Suppressor macrophage treated with lipopolysaccharide for 1 hour (primary cell): ENCODE measurements around the gene PCDHA13.
"Not testable (repeated sequence)": the region's sequence is repeated elsewhere in the genome, so short reads cannot be mapped to it uniquely, and the experiment has no call there.

Experiments used
- DNase-seq, 3 donors: peaks; one replicate each; pipeline ENCODE4 v3.0.0-alpha.2; 2020 to 2022

Gene PCDHA13

DNA sequence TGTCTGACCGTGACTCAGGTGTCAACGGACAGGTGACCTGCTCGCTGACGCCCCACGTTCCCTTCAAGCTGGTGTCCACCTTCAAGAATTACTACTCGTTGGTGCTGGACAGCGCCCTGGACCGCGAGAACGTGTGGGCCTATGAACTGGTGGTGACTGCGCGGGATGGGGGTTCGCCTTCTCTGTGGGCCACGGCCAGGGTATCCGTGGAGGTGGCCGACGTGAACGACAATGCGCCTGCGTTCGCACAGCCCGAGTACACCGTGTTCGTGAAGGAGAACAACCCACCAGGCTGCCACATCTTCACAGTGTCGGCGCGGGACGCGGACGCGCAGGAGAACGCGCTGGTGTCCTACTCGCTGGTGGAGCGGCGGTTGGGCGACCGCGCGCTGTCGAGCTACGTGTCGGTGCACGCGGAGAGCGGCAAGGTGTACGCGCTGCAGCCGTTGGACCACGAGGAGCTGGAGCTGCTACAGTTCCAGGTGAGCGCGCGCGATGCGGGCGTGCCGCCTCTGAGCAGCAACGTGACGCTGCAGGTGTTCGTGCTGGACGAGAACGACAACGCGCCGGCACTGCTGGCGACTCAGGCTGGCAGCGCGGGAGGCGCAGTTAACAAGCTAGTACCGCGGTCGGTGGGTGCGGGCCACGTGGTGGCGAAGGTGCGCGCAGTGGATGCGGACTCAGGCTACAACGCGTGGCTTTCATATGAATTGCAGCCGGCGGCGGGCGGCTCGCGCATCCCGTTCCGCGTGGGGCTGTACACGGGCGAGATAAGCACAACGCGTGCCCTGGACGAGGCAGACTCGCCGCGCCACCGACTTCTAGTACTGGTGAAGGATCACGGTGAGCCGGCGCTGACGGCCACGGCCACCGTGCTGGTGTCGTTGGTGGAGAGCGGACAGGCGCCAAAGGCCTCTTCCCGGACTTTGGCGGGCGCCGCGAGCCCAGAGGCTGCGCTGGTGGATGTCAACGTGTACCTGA is 11.4 kb upstream of the PCDHA13 start:
- DNase-seq = no peak

GRCh38 chr5:140875085-140876065 is 6.5 kb upstream of the PCDHA13 start, which contains the start of gene PCDHA12:
Gene PCDHA12, plus strand, starts transcription at chr5:140875308. Its CDS starts 165 bp downstream, at chr5:140875473.
- no peak for DNase-seq

DNA sequence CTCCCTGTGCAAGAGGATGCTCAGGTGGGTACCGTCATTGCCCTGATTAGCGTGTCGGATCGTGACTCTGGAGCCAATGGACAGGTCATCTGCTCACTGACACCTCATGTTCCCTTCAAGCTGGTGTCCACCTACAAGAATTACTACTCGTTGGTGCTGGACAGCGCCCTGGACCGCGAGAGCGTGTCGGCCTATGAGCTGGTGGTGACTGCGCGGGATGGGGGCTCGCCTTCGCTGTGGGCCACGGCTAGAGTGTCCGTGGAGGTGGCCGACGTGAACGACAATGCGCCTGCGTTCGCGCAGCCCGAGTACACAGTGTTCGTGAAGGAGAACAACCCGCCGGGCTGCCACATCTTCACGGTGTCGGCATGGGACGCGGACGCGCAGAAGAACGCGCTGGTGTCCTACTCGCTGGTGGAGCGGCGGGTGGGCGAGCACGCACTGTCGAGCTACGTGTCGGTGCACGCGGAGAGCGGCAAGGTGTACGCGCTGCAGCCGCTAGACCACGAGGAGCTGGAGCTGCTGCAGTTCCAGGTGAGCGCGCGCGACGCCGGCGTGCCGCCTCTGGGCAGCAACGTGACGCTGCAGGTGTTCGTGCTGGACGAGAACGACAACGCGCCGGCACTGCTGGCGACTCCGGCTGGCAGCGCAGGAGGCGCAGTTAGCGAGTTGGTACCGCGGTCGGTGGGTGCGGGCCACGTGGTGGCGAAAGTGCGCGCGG is 5.2 kb upstream of the PCDHA13 start:
- not testable (repeated sequence) for DNase-seq

GRCh38 chr5:140877262-140877581 is 4.7 kb upstream of the PCDHA13 start:
- no peak for DNase-seq

DNA sequence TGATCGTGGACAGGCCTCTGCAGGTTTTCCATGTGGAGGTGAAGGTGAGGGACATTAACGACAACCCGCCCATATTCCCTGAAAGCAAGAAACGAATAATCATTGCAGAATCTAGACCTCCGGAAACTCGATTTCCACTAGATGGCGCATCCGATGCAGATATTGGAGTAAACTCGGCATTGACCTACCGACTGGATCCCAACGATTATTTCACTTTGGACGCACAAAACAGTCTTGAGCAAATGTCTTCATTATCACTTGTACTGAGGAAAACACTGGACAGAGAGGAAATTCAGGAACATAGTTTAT is 621 bp downstream of the PCDHA13 start:
- no peak for DNase-seq

DNA sequence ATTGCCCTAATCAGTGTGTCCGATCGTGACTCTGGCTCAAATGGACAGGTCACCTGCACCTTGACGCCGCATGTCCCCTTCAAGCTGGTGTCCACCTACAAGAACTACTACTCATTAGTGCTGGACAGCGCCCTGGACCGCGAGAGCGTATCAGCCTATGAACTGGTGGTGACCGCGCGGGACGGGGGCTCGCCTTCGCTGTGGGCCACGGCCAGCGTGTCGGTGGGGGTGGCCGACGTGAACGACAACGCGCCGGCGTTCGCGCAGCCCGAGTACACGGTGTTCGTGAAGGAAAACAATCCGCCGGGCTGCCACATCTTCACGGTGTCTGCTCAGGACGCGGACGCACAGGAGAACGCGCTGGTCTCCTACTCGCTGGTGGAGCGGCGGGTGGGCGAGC is 1.4 kb downstream of the PCDHA13 start:
- DNase-seq = no peak

GRCh38 chr5:140883927-140884697 is 2.2 kb downstream of the PCDHA13 start:
- no peak for DNase-seq

- DNase-seq = no peak
Observed at GRCh38 chr5:140916325-140916724, 34.4 kb downstream of the PCDHA13 start.

DNA sequence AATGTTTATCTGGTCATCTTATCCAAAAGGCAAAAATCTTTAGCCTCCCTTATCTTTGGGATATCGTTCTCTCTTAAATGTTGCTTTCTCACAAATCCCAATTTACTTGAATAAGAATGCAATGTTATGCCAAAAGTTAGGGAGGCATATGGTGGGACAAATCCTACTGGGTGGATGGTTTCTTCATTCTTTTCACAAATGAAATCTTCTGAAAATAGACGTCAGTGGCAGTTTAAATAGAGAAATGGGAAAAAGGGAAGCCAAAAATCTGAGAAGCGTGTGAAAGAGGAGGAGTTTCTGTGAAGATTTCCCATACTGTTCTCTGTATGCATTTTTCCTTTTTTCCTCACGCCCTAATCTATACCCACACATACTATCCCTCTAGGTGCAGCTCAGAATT is 41.7 kb downstream of the PCDHA13 start:
- DNase-seq = no peak

DNA sequence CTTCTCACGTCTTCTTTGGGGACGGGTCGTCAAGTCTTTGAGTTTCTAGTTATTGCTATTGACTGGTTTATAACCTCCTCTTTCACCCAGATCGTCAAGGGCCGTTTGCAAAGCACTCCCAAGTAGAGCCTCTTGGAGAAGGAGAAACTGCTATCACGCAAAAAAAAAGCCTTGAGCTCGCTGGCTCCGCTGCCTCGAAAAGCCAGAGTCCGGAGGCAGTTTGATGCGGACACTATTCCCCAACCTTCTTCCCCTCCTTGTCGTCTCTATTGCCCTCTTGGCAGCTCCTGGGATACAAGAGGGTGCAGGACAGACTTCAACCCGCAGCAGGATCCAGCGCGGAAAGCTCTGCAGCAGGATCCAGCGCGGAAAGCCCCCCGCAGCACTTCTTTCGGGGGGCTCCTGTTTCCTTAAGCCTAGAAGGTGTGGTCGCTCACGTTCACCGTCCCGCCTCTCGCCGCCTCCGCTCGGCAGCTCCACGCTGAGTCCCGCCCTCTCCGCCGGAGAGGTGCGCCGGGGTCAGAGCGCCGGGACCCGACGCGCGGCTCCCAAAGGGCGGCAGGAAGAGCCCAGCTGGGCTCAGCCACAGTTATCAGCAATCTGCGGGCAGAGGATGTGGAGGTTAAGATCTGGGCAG is 44.0 kb downstream of the PCDHA13 start, which contains the start of gene PCDHAC1:
TSS of gene PCDHAC1 (plus strand) at position 494 of the 637 bp plus-strand sequence. CDS start 594 bp downstream, outside the sequence.
- no peak for DNase-seq

- peak in 2 of 3 donors; percentile 7 to 41 for DNase-seq
Observed at GRCh38 chr5:140926443-140927227, 44.7 kb downstream of the PCDHA13 start.

- no peak for DNase-seq
Observed at GRCh38 chr5:140927228-140927573, 45.3 kb downstream of the PCDHA13 start.
